Measurements from ENCODE around the gene TAS2R19.

DNA sequence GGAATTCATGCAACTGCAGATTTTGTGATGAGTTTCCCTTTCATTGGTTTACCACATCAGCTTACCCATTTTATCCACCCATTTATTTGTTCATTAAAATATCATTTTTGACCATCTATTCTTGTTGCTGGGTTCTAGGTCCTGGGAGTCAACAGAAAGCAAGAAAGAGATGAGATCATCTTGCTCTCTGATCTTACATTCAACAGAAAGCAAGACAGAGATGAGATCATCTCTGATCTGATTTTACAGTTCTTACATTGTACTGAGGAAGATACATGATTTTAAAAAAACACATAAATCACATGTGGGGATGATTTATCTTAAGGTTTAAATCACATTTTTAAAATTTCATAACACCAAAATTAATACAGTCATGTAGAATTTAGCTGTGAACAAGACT is 37.4 kb upstream of the TAS2R19 start:
- TF ChIP-seq CTCF (IDR thresholded peaks at IDR 0.05), result no peak
- no peak for TF ChIP-seq POLR2A (IDR thresholded peaks at IDR 0.05)
